IPS DF 6.9 (cell line): ENCODE results near the gene NLRP6.
"Not testable (repeated sequence)": the region's sequence is repeated elsewhere in the genome, so short reads cannot be mapped to it uniquely, and the experiment has no call there.

Source experiments
- DNase-seq: peaks from one replicate; pipeline ENCODE4 v3.0.0-alpha.2; 2013; ENCODE audit warnings: low read depth, low spot score
- H3K27ac ChIP-seq: one replicate; pipeline ENCODE4 v1.5.1; 2013; ENCODE audit warnings: low read length, control low read depth
- H3K27me3 ChIP-seq: 2 replicates; pipeline ENCODE4 v1.6.1; 2013; ENCODE audit warnings: mild to moderate bottlenecking, low read length; ENCODE audit not compliant: control insufficient read depth, insufficient read depth
- H3K36me3 ChIP-seq: 2 replicates; pipeline ENCODE4 v1.6.1; 2013; ENCODE audit warnings: low read length; ENCODE audit not compliant: control insufficient read depth, insufficient read depth
- H3K4me1 ChIP-seq: 2 replicates; pipeline ENCODE4 v1.6.1; 2013; ENCODE audit warnings: low read length; ENCODE audit not compliant: control insufficient read depth, insufficient read depth
- H3K4me3 ChIP-seq: 2 replicates; pipeline ENCODE4 v1.5.1; 2013; ENCODE audit warnings: mild to moderate bottlenecking, low read length
- H3K9me3 ChIP-seq: 2 replicates; pipeline ENCODE4 v1.6.1; 2013; ENCODE audit warnings: low read length, inconsistent platforms; ENCODE audit not compliant: control insufficient read depth, insufficient read depth
- WGBS: extraction: QIAGEN DNeasy Blood & Tissue Kit; methylation state at CpG from one replicate; pipeline ENCODE4 v1.1.7; 2013; ENCODE audit warnings: mixed read lengths, missing lambda C conversion rate; ENCODE audit not compliant: insufficient read length, insufficient coverage; 5-methylcytosine and 5-hydroxymethylcytosine counted together

Gene NLRP6

DNA sequence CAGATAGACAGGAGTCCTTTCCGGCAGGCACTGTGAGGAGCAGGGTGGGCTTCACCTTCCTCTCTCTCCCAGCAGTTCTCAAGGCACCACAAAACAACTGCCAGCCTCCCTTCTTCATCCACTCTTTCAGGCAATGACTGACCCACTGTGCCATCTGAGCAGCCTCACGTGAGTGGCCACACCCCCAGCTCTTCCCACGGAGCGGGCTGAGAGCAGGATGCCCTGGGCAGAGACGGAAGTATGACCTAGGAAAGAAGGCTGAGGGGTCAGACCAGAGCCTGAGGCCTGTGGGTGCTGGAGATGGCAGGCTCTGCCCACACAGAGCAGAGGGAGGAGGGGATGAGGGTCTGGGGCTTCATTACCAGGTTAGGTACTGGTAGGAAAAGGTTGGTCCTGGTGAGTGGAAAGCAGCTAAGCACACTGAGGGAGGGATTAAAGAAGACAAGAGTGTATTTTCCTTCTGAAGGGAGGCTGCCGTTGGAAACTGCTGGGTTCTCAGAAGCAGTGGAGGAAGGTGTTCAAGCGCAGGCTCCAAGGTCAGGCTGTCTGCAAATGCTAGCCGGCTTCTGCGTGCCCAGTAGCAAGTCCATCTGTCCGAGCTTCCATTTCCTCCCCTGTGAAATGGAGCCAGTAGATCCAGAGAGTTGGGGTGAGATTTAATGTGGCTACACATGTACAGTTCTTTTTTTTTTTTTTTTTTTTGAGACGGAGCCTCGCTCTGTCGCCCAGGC lies 4.6 kb downstream of the NLRP6 start:
- DNase-seq: no peak
- H3K4me3 ChIP-seq: no peak overlapping the region
- WGBS: no CpG with 5 or more reads among the region's 13 CpGs
- peaks cover 6% of the 10 kb centered on the region; the same call in 1 of the 2 replicates for H3K4me1 ChIP-seq
- peaks cover 12% of the 10 kb centered on the region; the same call in 1 of the 2 replicates for H3K27me3 ChIP-seq
- no peaks in the 10 kb centered on the region for H3K9me3 ChIP-seq
- peaks cover 4% of the 10 kb centered on the region; the same call in 1 of the 2 replicates for H3K36me3 ChIP-seq
- H3K27ac ChIP-seq: no peak overlapping the region

GRCh38 chr11:283405-284104 lies 5.3 kb downstream of the NLRP6 start:
- Histone ChIP-seq H3K9me3 (no peaks in the 10 kb centered on the region), H3K36me3 (peaks cover 4% of the 10 kb centered on the region; the same call in 1 of the 2 replicates)
- no peak for DNase-seq

DNA sequence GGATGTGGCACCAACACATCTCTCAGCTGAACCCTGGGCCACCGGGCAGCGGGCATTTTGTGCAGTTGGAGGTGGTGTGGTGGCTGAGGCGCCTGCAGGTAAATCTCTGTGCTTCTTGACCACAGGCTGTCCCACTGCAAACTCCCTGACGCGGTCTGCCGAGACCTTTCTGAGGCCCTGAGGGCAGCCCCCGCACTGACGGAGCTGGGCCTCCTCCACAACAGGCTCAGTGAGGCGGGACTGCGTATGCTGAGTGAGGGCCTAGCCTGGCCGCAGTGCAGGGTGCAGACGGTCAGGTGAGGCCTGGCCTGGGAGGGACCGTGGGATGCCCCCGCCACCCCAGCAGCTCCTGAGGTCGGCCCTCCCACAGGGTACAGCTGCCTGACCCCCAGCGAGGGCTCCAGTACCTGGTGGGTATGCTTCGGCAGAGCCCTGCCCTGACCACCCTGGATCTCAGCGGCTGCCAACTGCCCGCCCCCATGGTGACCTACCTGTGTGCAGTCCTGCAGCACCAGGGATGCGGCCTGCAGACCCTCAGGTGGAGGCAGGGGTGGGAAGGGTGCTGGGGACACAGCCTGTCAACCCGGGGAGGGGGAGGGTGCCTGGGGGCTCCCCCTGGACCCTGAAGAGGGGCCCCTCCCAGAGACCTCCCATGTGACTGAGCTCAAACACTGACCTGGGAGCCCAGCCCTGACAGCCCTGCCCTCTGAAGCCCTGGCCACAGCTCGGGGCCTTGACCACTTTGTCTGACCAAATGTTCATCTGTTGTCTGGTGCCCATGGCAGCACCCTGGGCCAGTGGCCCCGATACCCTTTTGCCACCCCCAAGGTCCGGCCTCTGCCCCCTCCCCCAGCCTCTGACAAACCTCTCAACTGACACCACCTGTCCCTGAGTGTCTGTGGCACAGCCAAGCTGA lies 6.2 kb downstream of the NLRP6 start:
- Histone ChIP-seq H3K36me3 (peaks cover 2% of the 10 kb centered on the region; the same call in 1 of the 2 replicates), H3K27ac (no peak overlapping the region), H3K4me3 (no peak overlapping the region), H3K4me1 (peaks cover 6% of the 10 kb centered on the region; the same call in 1 of the 2 replicates), H3K27me3 (peaks cover 15% of the 10 kb centered on the region; the same call in 1 of the 2 replicates), H3K9me3 (no peaks in the 10 kb centered on the region)
- WGBS: no CpG with 5 or more reads among the region's 24 CpGs
- DNase-seq: no peak

More at GRCh38 chr11:283405-284104, 5.3 kb downstream of the NLRP6 start:
- no peak overlapping the region for H3K27ac ChIP-seq
- H3K4me3 ChIP-seq: no peak overlapping the region
- peaks cover 15% of the 10 kb centered on the region; the same call in 1 of the 2 replicates for H3K27me3 ChIP-seq
- H3K4me1 ChIP-seq: peaks cover 6% of the 10 kb centered on the region; the same call in 1 of the 2 replicates
- WGBS: no CpG with 5 or more reads among the region's 23 CpGs

DNA sequence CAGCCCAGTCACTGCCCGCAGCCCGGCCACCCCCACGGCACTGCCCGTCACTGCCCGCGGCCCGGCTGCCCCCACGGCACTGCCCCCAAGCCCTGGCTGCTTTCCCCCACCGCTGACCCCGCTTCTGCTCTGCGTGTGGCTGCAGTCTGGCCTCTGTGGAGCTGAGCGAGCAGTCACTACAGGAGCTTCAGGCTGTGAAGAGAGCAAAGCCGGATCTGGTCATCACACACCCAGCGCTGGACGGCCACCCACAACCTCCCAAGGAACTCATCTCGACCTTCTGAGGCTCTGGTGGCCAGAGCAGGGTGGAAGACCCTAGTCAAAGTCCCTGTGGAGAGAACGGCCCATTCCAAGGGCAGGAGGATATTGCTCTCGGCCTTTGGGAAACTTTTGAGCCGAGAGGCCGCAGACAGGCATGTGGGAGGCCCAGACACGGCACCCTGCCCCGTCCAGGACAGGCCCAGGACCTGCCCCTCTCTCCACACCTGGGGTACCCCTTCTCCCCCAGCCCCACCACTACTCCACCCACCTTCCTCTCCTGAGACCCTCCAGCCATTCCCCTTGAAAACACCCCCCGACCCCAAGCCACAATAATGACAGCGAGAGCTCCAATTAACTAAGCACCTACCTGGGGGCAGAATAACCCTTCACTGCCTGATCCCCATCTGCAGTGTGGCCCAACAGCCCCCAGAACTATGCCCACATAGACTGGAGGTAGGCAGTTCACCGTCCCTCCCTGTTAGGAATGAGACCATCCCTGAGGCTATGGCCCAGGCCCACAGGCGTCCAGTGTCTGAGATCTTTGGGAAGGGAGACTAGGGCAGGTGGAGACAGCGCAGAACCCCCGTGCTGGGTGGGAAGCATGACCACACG lies 7.0 kb downstream of the NLRP6 start:
- H3K4me1 ChIP-seq: peaks cover 9% of the 10 kb centered on the region
- DNase-seq: no peak
- no peaks in the 10 kb centered on the region for H3K36me3 ChIP-seq
- no peak overlapping the region for H3K27ac ChIP-seq
- H3K9me3 ChIP-seq: no peaks in the 10 kb centered on the region
- peaks cover 13% of the 10 kb centered on the region; the same call in 1 of the 2 replicates for H3K27me3 ChIP-seq
- no CpG with 5 or more reads among the region's 29 CpGs for WGBS
- H3K4me3 ChIP-seq: no peak overlapping the region

DNA sequence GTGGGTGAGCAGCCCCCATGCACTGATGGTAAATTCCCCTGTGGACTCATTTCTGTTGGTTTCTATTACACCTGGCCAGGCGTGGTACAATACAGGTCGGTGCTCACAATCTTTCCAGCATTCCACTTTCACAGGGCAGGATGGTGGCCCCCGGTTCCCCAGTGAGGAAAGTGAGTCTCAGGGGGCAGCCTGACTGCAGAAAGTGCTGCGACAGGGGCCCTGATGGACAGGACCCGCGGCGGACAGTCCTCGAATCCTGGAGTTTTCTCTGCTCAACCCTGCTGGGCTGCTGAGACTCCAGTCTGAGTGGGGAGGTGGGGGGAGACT lies 7.7 kb downstream of the NLRP6 start:
- Histone ChIP-seq H3K9me3 (no peaks in the 10 kb centered on the region), H3K4me3 (no peak overlapping the region), H3K36me3 (no peaks in the 10 kb centered on the region; the same call in 1 of the 2 replicates), H3K27me3 (peaks cover 11% of the 10 kb centered on the region; the same call in 1 of the 2 replicates), H3K4me1 (peaks cover 11% of the 10 kb centered on the region), H3K27ac (no peak overlapping the region)
- DNase-seq: no peak
- no CpG with 5 or more reads among the region's 8 CpGs for WGBS

DNA sequence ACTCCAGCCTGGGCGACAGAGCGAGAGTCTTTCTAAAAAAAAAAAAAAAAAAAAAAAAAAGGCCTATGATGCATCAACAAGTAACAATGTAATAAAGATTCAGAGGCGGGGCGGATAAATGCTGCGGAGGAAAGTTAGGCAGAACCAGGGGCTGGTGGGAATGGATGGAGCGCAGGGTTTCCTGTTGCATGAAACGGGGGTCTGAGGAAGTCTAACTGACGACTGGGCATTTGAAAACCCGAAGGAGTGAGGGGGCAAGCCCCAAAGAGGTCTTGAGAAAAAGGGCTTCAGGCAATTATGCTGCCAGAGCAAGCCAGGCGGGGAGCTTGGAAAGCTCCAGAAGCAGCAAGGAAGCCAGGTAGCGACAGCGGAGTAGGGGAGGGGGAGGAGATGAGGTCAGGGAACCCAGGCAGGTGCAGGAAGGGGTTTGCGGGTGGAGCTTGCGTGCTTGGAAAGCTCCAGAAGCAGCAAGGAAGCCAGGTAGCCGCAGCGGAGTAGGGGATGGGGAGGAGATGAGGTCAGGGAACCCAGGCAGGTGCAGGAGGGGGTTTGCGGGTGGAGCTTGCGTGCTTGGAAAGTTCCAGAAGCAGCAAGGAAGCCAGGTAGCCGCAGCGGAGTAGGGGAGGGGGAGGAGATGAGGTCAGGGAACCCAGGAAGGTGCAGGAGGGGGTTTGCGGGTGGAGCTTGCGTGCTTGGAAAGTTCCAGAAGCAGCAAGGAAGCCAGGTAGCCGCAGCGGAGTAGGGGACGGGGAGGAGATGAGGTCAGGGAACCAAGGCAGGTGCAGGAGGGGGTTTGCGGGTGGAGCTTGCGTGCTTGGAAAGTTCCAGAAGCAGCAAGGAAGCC lies 9.0 kb downstream of the NLRP6 start:
- not testable (repeated sequence) for H3K9me3 ChIP-seq, H3K27me3 ChIP-seq, DNase-seq, H3K27ac ChIP-seq, H3K4me3 ChIP-seq, H3K36me3 ChIP-seq
- WGBS: no CpG with 5 or more reads among the region's 27 CpGs
- H3K4me1 ChIP-seq: peaks cover 11% of the 10 kb centered on the region

DNA sequence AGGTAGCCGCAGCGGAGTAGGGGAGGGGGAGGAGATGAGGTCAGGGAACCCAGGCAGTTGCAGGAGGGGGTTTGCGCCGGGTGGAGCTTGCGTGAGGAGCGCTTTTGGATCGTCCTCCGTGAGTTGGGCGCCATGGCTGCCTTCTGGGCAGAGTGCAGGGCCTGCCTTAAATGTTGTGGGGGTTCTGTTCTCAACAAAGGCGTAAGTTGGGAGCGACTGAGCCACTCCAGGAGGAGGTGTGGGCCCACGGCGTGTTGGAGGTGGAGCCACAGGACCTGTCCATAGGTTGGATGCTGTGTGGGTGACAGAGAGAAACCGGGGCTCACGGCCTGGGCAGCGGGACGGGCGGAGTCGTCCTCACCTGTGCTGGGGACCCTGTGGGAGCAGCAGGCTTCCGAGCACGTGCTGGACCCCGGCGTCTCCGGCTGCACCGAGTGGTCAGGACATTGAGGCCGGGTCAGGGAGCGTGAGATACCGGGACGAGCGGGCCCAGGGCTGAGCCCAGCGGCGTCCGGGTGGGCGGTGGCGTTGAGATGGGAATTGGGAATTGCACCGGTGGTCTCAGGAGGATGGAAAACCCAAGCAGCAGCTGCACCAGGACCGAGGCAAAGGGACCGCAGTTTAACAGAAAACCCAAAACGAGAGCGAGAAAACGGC lies 9.7 kb downstream of the NLRP6 start:
- no peak overlapping the region for H3K27ac ChIP-seq
- no CpG with 5 or more reads among the region's 41 CpGs for WGBS
- peak overlapping the region; percentile 44; the same call in 1 of the 2 replicates for H3K4me3 ChIP-seq
- H3K27me3 ChIP-seq: peaks cover 3% of the 10 kb centered on the region; the same call in 1 of the 2 replicates
- H3K4me1 ChIP-seq: peaks cover 11% of the 10 kb centered on the region
- DNase-seq: no peak
- peaks cover 5% of the 10 kb centered on the region for H3K36me3 ChIP-seq
- no peaks in the 10 kb centered on the region for H3K9me3 ChIP-seq

DNA sequence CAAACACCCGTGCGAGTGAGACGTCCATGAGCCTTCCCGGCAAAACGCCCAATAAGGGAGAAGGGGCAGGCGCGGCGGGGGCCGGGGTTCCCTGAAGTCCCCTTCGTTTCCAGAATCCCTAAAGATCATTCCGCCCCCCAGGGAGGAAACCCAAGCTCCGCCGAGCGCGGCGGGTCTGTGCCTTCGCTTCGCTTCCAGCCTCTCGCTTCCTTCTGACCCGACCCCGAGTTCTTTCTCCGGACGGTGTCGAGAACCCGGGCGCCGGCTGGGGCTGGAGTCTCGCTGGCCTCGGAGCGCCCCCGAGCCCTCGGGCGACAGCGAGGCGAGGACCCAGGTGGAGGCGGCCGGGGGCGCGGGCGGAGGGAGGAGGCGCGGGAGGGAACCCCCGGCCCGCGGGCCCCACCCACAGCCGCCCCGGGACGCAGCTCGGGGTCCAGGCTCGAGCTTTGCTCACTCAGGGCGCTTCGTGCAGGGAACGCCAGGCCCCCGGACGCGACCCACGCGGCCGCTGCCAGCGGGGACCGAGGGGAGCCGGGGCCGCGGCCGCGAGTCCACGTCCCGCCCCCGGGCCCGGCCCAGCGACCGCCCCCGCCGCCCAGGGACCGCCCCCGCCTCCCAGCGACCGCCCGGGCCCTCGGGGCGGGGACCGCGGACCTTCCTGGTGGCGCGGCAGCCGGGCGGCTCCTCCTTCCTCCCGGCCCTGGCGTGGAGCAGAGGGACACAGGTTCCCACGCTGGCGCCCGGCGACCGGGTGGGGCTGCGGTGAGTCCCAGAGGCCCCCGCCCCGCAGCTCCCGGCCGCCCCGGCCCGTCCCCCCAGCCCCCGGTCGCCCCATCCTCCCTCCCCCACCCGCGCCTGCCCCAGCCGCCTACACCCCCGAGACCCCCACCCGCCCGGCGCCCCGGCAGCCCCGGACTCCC lies 10.5 kb downstream of the NLRP6 start, which contains the start of gene PGGHG:
TSS of gene PGGHG (plus strand) at position 649 of the 920 bp plus-strand sequence. CDS start 691 bp downstream, outside the sequence.
- Histone ChIP-seq H3K4me1 (peaks cover 11% of the 10 kb centered on the region), H3K9me3 (no peaks in the 10 kb centered on the region), H3K36me3 (peaks cover 8% of the 10 kb centered on the region), H3K27me3 (peaks cover 3% of the 10 kb centered on the region; the same call in 1 of the 2 replicates), H3K27ac (no peak within 1 kb of the TSS), H3K4me3 (peak within 1 kb of the TSS; percentile 44; the same call in 1 of the 2 replicates)
- DNase-seq: no peak
- WGBS: no CpG with 5 or more reads among the region's 112 CpGs
